Anterior cingulate cortex (tissue), 58 donors: ENCODE measurements around the gene NSMCE3.

Experiments
- DNase-seq, 58 donors: peaks; one replicate each; lab custom pipeline; 2025; lab: John Stamatoyannopoulos, UW

Gene NSMCE3

GRCh38 chr15:29269485-29270168, at the start of gene NSMCE3:
NSMCE3 (minus strand) TSS chr15:29269822; CDS start chr15:29269705, 117 bp downstream.
- peak; percentile 28 to 93 (median 86) for DNase-seq

GRCh38 chr15:29316422-29316821, 46.8 kb upstream of the NSMCE3 start:
- no peak for DNase-seq

- DNase-seq, result no peak
Measured at GRCh38 chr15:29312387-29312786, 42.8 kb upstream of the NSMCE3 start.

GRCh38 chr15:29311696-29312095, 42.1 kb upstream of the NSMCE3 start:
- DNase-seq, result no peak

- no peak for DNase-seq
Measured at GRCh38 chr15:29309139-29309538, 39.5 kb upstream of the NSMCE3 start.

- DNase-seq, result no peak
Measured at GRCh38 chr15:29308299-29308698, 38.7 kb upstream of the NSMCE3 start.

GRCh38 chr15:29305556-29305955, 35.9 kb upstream of the NSMCE3 start:
- no peak for DNase-seq

GRCh38 chr15:29302871-29303270, 33.2 kb upstream of the NSMCE3 start:
- DNase-seq, result no peak

GRCh38 chr15:29299784-29300183, 30.2 kb upstream of the NSMCE3 start:
- DNase-seq, result no peak

GRCh38 chr15:29299331-29299730, 29.7 kb upstream of the NSMCE3 start:
- no peak for DNase-seq

- no peak for DNase-seq
Measured at GRCh38 chr15:29294732-29295325, 25.2 kb upstream of the NSMCE3 start.

- DNase-seq, result no peak
Measured at GRCh38 chr15:29291067-29291845, 21.6 kb upstream of the NSMCE3 start.

- DNase-seq, result no peak
Measured at GRCh38 chr15:29289173-29289572, 19.6 kb upstream of the NSMCE3 start.

GRCh38 chr15:29285386-29285785, 15.8 kb upstream of the NSMCE3 start:
- DNase-seq, result no peak

GRCh38 chr15:29283381-29283780, 13.8 kb upstream of the NSMCE3 start:
- no peak for DNase-seq

- no peak for DNase-seq
Measured at GRCh38 chr15:29280514-29280913, 10.9 kb upstream of the NSMCE3 start.

GRCh38 chr15:29278436-29279105, 8.9 kb upstream of the NSMCE3 start:
- DNase-seq, result no peak

- DNase-seq, result no peak
Measured at GRCh38 chr15:29276366-29276765, 6.7 kb upstream of the NSMCE3 start.

- DNase-seq, result no peak
Measured at GRCh38 chr15:29275855-29276254, 6.2 kb upstream of the NSMCE3 start.

- DNase-seq, result peak in 1 of 58 donors; percentile 26
Measured at GRCh38 chr15:29274946-29275345, 5.3 kb upstream of the NSMCE3 start.

- DNase-seq, result no peak
Measured at GRCh38 chr15:29272219-29272618, 2.6 kb upstream of the NSMCE3 start.
